ENCODE data around the gene SLIT3.

DNA sequence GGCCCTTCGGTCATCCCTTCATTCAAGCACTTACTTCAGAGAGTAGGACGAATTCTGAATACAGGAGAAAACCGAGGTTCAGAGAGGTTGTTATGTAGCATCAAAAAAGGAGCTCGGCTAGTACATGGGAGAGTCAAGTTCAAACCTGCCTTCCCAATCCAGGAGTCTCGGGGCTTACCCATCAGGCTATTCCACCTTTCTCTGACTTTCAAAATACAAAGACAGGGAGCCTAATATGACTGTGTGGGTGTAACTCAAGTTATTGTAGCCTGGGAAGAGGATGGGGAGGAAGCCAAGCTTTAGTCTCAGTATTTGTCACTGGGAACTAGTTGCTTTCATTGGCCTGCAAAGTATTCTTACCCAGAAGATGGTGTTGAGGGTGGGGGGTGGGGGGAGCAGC, 447.0 kb downstream of the SLIT3 start:
- TF ChIP-seq CTCF (IDR thresholded peaks at IDR 0.05; ENCODE audit: borderline replicate concordance, extremely low read depth, low read length, poor library complexity, severe bottlenecking) (no peak), EZH2 (IDR thresholded peaks at IDR 0.05; ENCODE audit: borderline replicate concordance, low read depth, low read length, severe bottlenecking) (no peak)

Data from DND-41 (cell line).